Colonic mucosa (tissue), 4 donors: ENCODE data around the gene INO80C. TPM values are rescaled to one million over a fixed set of nuclear protein-coding genes. Genes with fewer than 3 reads are reported as not detected.
A peak's percentile ranks its signal among the peaks of the same experiment; 100 is the strongest.

Experiments
- DNase-seq: peaks from one replicate; pipeline ENCODE4 v3.0.0-alpha.2; 2020
- H3K27ac ChIP-seq: fragments of 200-600 bp; one replicate; pipeline ENCODE4 v1.8.0; 2021
- H3K27me3 ChIP-seq: fragments of 200-600 bp; one replicate; pipeline ENCODE4 v1.8.0; 2021
- H3K36me3 ChIP-seq: fragments of 200-600 bp; one replicate; pipeline ENCODE4 v1.8.0; 2021
- H3K4me1 ChIP-seq: fragments of 200-600 bp; one replicate; pipeline ENCODE4 v1.8.0; 2021; ENCODE audit warnings: mild to moderate bottlenecking
- H3K4me3 ChIP-seq: fragments of 200-600 bp; one replicate; pipeline ENCODE4 v1.8.0; 2021
- H3K9ac ChIP-seq, 2 donors: one replicate each; pipeline ENCODE4 v1.7.0; 2013; ENCODE audit warnings: control low read depth in 2 of 2, low read depth in 2 of 2, low read length in 2 of 2
- H3K9me3 ChIP-seq: fragments of 200-600 bp; one replicate; pipeline ENCODE4 v1.8.0; 2021
- intact Hi-C: fragments of 100-400 bp; cut with DNase I; formaldehyde crosslinking; loops from one replicate; pipeline ENCODE4 v1.14.1; 2022
- total RNA-seq, 2 donors: library from RNA; stranded (reverse); fragmentation: NEBNext Ultra II Directional in 1 of 2; extraction: Animal tissue kit (Norgen Biotek cat#: 25700) in 1 of 2; gene quantifications; one replicate each; pipeline ENCODE4 v1.2.1, GENCODE V29; 2021
- TF ChIP-seq, protein P1 (sequence below): fragments of 200-600 bp; IDR thresholded peaks from one replicate; pipeline ENCODE4 v1.8.0; 2022; ENCODE audit warnings: antibody characterized with exemption, mild to moderate bottlenecking
- donor health status: healthy.
- donor health status: DM: no; HTN: no; CAD: no.
- donor health status: DM: no; HTN: no; CAD: no.

Gene INO80C, protein sequence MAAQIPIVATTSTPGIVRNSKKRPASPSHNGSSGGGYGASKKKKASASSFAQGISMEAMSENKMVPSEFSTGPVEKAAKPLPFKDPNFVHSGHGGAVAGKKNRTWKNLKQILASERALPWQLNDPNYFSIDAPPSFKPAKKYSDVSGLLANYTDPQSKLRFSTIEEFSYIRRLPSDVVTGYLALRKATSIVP
- 10 to 100 TPM; 31.0 to 32.1 TPM for total RNA-seq

DNA sequence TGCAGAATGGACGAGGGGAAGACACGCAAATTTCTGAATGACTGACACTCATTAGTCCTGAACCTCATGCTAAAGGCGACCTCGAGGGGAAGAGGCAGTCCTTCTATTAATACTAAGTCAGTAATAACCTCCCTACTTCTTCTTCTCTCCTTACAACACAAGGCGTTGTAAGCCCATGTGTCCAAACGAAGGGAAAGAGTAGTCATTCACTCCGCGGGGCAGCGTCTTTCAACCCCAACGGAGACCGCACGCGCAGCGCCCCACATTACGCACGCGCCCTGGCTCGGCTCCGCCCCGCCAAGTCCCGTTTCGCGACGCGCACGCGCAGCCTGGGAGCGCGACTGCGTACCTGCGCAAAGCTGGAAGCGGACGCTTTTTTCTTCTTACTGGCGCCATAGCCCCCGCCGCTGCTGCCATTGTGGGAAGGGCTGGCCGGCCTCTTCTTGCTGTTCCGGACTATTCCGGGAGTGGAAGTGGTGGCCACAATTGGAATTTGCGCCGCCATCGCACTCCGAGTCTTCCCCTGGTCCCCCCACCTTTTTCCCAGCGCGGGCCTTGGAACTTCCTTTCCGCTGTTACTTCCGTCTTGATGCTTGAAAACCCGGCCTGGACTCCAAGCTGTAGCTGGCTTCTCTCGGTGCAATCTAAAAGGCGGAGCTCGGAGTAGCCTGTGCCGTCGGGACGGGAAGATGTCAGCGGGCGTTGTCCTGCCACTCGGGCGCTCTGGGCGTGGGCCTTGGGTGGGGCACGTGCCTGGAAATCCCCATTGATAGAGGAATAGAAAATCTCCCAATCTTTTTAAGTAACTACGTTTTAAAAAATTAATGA is at the start of gene INO80C:
INO80C (minus strand) TSS at position 591 of the 828 bp plus-strand sequence; CDS start at position 505, 86 bp downstream.
- Histone ChIP-seq H3K27me3 (no peaks in the 10 kb centered on the region), H3K4me3 (peak within 1 kb of the TSS; percentile 49), H3K36me3 (no peaks in the 10 kb centered on the region), H3K4me1 (peaks cover 10% of the 10 kb centered on the region), H3K9me3 (no peaks in the 10 kb centered on the region), H3K27ac (peak within 1 kb of the TSS; percentile 89), H3K9ac (peak within 1 kb of the TSS; percentile 86 to 93)
- TF ChIP-seq, protein P1, sequence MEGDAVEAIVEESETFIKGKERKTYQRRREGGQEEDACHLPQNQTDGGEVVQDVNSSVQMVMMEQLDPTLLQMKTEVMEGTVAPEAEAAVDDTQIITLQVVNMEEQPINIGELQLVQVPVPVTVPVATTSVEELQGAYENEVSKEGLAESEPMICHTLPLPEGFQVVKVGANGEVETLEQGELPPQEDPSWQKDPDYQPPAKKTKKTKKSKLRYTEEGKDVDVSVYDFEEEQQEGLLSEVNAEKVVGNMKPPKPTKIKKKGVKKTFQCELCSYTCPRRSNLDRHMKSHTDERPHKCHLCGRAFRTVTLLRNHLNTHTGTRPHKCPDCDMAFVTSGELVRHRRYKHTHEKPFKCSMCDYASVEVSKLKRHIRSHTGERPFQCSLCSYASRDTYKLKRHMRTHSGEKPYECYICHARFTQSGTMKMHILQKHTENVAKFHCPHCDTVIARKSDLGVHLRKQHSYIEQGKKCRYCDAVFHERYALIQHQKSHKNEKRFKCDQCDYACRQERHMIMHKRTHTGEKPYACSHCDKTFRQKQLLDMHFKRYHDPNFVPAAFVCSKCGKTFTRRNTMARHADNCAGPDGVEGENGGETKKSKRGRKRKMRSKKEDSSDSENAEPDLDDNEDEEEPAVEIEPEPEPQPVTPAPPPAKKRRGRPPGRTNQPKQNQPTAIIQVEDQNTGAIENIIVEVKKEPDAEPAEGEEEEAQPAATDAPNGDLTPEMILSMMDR: no peak
- intact Hi-C loops: no loop called here
- peak; percentile 93 for DNase-seq

DNA sequence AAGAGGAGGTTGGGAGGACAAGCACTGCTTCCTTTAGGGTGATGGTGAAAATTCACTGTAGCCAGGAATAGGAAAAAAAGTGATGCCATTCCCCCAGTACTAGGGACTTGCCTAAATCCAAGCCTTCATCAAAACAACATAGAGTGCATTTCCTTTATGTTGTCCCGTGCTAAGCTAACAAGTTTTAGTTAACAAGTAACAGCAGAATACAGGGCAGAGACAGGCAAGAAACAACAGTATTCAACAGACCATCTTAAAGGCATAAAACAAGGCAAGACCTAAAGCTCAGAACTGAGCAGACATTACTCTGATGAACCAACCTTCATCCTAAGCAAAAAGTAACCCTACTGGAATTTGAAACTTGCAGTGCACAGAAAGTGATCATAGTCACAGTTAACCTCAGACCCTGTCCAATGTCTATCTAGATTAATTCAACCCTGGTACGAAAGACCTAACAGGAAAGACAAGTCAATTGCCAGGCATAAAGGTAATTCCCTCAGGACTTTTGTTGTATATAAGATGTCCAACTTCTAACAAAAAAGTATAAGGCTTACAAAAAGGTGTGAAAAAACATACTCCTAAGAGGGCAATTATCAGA is 49.3 kb upstream of the INO80C start:
- Histone ChIP-seq H3K4me1 (no peaks in the 10 kb centered on the region), H3K9ac (no peak overlapping the region), H3K27ac (no peak overlapping the region), H3K4me3 (no peak overlapping the region), H3K27me3 (no peaks in the 10 kb centered on the region), H3K36me3 (no peaks in the 10 kb centered on the region), H3K9me3 (no peaks in the 10 kb centered on the region)
- TF ChIP-seq, protein P1: no peak
- intact Hi-C loops: no loop called here
- no peak for DNase-seq

- H3K27me3 ChIP-seq: no peaks in the 10 kb centered on the region
- no peak overlapping the region for H3K4me3 ChIP-seq
- H3K9ac ChIP-seq: no peak overlapping the region
- intact Hi-C loops: no loop called here
- TF ChIP-seq, protein P1: no peak
- no peaks in the 10 kb centered on the region for H3K36me3 ChIP-seq
- H3K4me1 ChIP-seq: no peaks in the 10 kb centered on the region
- no peak overlapping the region for H3K27ac ChIP-seq
- no peaks in the 10 kb centered on the region for H3K9me3 ChIP-seq
- no peak for DNase-seq
Observed at GRCh38 chr18:35542356-35542755, 44.6 kb upstream of the INO80C start.

DNA sequence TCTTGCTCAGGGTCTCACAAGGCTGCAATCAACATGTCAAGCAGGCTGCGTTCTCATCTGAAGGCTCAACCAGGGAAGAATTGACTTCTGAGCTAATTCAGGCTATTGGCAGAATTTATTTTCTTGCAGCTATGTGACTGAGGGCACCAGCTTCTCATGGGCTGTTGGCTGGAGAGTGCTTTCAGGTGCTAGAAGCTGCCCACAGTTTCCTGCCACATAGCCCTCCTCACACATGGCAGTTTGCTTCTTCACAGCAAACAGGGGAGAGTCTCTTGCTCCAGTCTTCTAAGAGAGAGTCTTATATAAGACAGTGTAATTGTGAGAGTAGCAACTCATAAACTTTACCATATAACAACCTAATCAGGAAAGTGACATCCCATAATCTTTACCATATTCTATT is 37.5 kb upstream of the INO80C start:
- Histone ChIP-seq H3K27me3 (no peaks in the 10 kb centered on the region), H3K36me3 (no peaks in the 10 kb centered on the region), H3K27ac (no peak overlapping the region), H3K4me3 (no peak overlapping the region), H3K9me3 (no peaks in the 10 kb centered on the region), H3K4me1 (no peaks in the 10 kb centered on the region), H3K9ac (no peak overlapping the region)
- TF ChIP-seq, protein P1: no peak
- no peak for DNase-seq
- intact Hi-C loops: no loop called here

DNA sequence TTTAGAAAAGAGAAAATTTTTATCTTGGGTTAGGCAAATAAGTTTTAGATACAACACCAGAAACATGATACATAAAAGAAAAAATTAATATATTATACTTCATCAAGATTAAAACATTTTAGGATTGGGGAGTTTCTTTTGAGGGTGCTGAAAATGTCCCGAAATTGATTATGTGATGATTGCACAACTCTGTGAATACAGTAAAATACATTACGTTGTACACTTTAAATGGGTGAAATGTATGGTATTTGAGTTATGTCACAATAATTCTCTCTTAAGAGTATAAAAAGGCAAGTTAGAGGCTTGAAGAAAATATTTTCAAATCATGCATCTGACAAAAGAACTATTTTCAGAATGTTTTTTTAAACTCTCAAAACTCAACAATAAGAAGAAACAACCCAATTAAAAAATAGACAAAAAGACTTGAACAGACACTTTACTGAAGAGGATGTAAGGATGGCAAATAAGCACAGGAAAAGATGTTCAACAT is 36.2 kb upstream of the INO80C start:
- intact Hi-C loops: no loop called here
- H3K9me3 ChIP-seq: no peaks in the 10 kb centered on the region
- no peaks in the 10 kb centered on the region for H3K27me3 ChIP-seq
- H3K9ac ChIP-seq: no peak overlapping the region
- TF ChIP-seq, protein P1: no peak
- DNase-seq: no peak
- H3K27ac ChIP-seq: no peak overlapping the region
- H3K4me1 ChIP-seq: no peaks in the 10 kb centered on the region
- H3K4me3 ChIP-seq: no peak overlapping the region
- H3K36me3 ChIP-seq: no peaks in the 10 kb centered on the region
